ENCODE measurements around the gene HDGF.

The HDGF gene

GRCh38 chr1:156712626-156713025 is 38.8 kb downstream of the HDGF start:
- in situ Hi-C loops (cut with HindIII; ENCODE audit: low sequenced_read_pairs): no loop called here
- H3K4me3 ChIP-seq (ENCODE audit: low read depth, low read length): no peak overlapping the region
- DNase-seq (ENCODE audit: low read depth): no peak
- no peak for TF ChIP-seq CTCF (IDR thresholded peaks at IDR 0.05; ENCODE audit: low read depth, low read length, missing control alignments)

DNA sequence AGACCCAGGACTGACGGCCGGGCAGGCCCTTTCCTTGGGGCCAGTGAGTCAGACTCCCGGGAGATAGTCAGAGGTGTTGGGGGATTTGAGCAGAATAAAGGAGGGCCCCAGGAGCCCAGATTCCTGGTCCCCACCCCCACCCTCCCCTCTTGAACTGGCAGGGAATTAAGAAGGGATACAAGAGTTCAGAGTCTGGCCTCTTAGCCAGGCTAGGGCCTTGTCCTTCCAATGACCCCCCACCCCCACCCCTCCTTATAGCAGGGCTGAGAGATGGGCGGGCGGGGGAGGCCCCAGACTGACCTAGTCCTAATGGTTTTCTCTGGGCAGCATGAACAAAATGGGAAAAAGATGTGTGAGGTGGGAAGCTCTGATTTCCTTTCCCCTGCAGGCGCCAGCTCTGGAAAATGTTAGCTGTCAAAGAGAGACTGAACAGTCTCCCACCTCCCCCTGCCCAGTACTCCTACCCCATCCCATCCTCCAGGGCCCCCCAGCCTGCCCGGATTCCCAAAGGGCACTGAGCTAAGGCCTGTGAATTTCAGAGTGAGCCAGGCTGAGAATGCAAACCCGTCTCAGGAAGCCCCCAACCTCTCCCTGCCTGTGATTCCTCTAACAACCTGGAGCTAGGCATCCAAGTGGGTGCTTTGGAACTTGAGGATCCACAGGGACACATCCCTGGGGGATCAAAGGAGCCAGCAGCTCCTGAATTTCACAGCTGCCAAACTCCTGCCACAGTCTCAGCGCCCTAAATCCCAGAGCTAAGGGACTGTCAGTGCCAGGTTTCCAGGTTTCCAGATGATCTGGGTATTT is 40.3 kb downstream of the HDGF start:
- in situ Hi-C loops (cut with HindIII; ENCODE audit: low sequenced_read_pairs): no loop called here
- no peak for TF ChIP-seq CTCF (IDR thresholded peaks at IDR 0.05; ENCODE audit: low read depth, low read length, missing control alignments)
- no peak for DNase-seq (ENCODE audit: low read depth)
- H3K4me3 ChIP-seq (ENCODE audit: low read depth, low read length): no peak overlapping the region

- TF ChIP-seq CTCF (IDR thresholded peaks at IDR 0.05; ENCODE audit: low read depth, low read length, missing control alignments): no peak
- DNase-seq (ENCODE audit: low read depth): no peak
- in situ Hi-C loops (cut with HindIII; ENCODE audit: low sequenced_read_pairs): no loop called here
- no peak overlapping the region for H3K4me3 ChIP-seq (ENCODE audit: low read depth, low read length)
These were observed 41.6 kb downstream of the HDGF start for GRCh38 chr1:156709757-156710489.

- H3K4me3 ChIP-seq (ENCODE audit: low read depth, low read length): no peak overlapping the region
- no peak for DNase-seq (ENCODE audit: low read depth)
- in situ Hi-C loops (cut with HindIII; ENCODE audit: low sequenced_read_pairs): no loop called here
- TF ChIP-seq CTCF (IDR thresholded peaks at IDR 0.05; ENCODE audit: low read depth, low read length, missing control alignments): no peak
These were observed 42.4 kb downstream of the HDGF start for GRCh38 chr1:156709031-156709430.

DNA sequence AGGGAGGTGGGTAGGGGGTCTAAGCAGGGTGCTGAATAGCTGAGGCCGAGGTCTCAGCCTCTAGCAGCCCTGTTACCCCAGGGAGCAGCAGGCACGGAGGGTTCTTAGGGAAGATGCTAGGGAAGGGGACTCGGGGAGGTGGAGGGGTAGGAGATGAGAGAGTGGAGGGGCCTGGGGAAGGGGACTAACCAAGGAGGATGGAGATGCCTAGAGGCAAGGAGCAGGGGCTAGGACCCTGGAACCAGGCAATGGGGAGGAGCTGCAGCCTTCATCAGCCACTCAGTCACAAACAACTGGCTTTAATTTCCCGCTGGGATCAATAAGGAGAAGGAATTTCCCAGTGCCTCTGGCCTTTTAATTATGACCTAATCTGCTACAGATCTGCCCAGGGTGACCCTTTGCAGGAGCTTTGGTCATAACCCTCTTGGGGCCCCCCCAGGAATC is 43.2 kb downstream of the HDGF start:
- TF ChIP-seq CTCF (IDR thresholded peaks at IDR 0.05; ENCODE audit: low read depth, low read length, missing control alignments): no peak
- no peak overlapping the region for H3K4me3 ChIP-seq (ENCODE audit: low read depth, low read length)
- DNase-seq (ENCODE audit: low read depth): no peak
- in situ Hi-C loops (cut with HindIII; ENCODE audit: low sequenced_read_pairs): no loop called here

DNA sequence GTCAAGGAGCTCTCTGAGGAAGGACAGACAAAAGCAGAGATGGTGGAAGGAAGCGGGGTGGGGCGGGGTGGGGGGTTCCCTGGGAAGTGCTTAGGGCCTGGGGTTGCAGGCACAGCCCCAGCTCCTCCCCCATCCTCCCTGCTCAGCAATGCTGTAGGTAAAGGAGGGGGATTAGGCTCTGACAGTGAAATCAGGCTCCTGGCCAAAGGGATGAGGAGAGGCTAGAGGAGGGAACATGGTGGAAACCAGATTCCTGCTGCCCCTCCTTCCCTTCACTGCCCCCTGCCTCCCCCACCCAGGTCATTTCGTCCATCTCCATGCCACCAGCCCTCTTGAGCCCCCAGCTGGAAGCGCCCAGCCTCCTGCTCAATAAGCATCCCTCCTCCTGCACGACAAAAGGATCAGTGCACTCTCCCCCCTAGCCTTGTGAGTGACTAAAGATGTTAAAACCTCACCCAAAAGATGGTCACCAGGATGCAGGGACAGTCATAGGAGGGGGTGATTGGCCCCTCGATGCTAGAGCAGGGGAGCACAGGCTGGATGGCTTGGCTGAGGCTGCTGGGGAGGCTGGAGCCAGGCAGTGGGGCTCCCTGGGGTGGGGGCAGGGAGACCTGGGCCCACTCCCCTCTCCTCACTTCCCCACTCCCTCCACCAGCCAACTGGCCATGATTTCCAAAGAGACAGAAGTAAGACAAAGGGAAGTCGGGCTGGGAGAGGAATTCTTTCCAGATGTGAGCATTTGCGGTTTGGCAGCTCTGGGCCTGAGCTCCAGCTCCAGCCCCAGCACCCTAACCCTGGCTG is 43.9 kb downstream of the HDGF start:
- H3K4me3 ChIP-seq (ENCODE audit: low read depth, low read length): no peak overlapping the region
- no peak for TF ChIP-seq CTCF (IDR thresholded peaks at IDR 0.05; ENCODE audit: low read depth, low read length, missing control alignments)
- no peak for DNase-seq (ENCODE audit: low read depth)

More for the DNA sequence above, 43.9 kb downstream of the HDGF start:
- in situ Hi-C loops (cut with HindIII; ENCODE audit: low sequenced_read_pairs): no loop called here
